HEK293 (cell line): ENCODE data around the gene SENP7.

Experiments used
- CTCF ChIA-PET: fragments of 350-600 bp; formaldehyde crosslinking; extraction: SDS; loops from one replicate; lab custom pipeline; 2021; ENCODE audit warnings: antibody characterized with exemption; lab: Yijun Ruan, JAX
- POLR2A ChIA-PET: fragments of 300-600 bp; formaldehyde crosslinking; extraction: SDS; loops from one replicate; lab custom pipeline; 2020; ENCODE audit warnings: antibody characterized with exemption, inconsistent platforms; lab: Yijun Ruan, JAX
- H3K27ac ChIP-seq: fragments of 200-500 bp; sonication (Bioruptor generic); 2 replicates; pipeline ENCODE4 v1.5.1; 2014; ENCODE audit warnings: low read depth, low read length, control low read depth, inconsistent platforms; ENCODE audit errors: extremely low read depth
- H3K36me3 ChIP-seq, 2 experiments: fragments of 200-500 bp in 1 of 2; sonication (Bioruptor generic) in 1 of 2; 1 replicate in 1 of 2; 2 replicates in 1 of 2; pipeline ENCODE4 v1.5.1; 2014 to 2017; ENCODE audit warnings: inconsistent platforms in 2 of 2, low read length in 2 of 2; ENCODE audit not compliant: control insufficient read depth in 2 of 2, insufficient read depth in 1 of 2
- H3K4me1 ChIP-seq: fragments of 200-500 bp; sonication (Bioruptor generic); 2 replicates; pipeline ENCODE4 v1.5.1; 2014; ENCODE audit warnings: mild to moderate bottlenecking, low read length, inconsistent platforms; ENCODE audit not compliant: control insufficient read depth, insufficient read depth
- H3K4me3 ChIP-seq: 2 replicates; pipeline ENCODE4 v1.5.1; 2011; ENCODE audit warnings: low read depth, mild to moderate bottlenecking, control low read depth, low read length, moderate library complexity
- H3K9me3 ChIP-seq: fragments of 200-500 bp; sonication (Bioruptor generic); 2 replicates; pipeline ENCODE4 v1.5.1; 2014; ENCODE audit warnings: low read depth, low read length, inconsistent platforms; ENCODE audit not compliant: control insufficient read depth, insufficient read depth
- REPIN1 ChIP-seq: fragments of 450-650 bp; formaldehyde crosslinking; IDR thresholded peaks from 2 replicates; pipeline ENCODE4 v1.5.1; 2017; ENCODE audit warnings: missing biosample characterization, missing genetic modification characterization, low read depth
- TCF7L2 ChIP-seq: IDR thresholded peaks from 2 replicates; pipeline ENCODE4 v1.6.1; 2011; ENCODE audit warnings: low read depth, mild to moderate bottlenecking, inconsistent platforms, low read length, moderate library complexity, borderline replicate concordance
- ZNF146 ChIP-seq: fragments of 450-650 bp; formaldehyde crosslinking; IDR thresholded peaks from 2 replicates; pipeline ENCODE4 v1.5.1; 2016; ENCODE audit warnings: missing biosample characterization, missing genetic modification characterization
- ZNF211 ChIP-seq: fragments of 450-650 bp; formaldehyde crosslinking; IDR thresholded peaks from 2 replicates; pipeline ENCODE4 v1.5.1; 2016; ENCODE audit warnings: low read depth, missing biosample characterization, missing genetic modification characterization
- ZNF221 ChIP-seq: fragments of 450-650 bp; formaldehyde crosslinking; IDR thresholded peaks from 2 replicates; pipeline ENCODE4 v1.5.1; 2017; ENCODE audit warnings: missing biosample characterization, missing genetic modification characterization, borderline replicate concordance
- ZNF239 ChIP-seq: fragments of 450-650 bp; formaldehyde crosslinking; IDR thresholded peaks from 2 replicates; pipeline ENCODE4 v1.5.1; 2016; ENCODE audit warnings: missing biosample characterization, missing genetic modification characterization
- ZNF292 ChIP-seq: fragments of 450-650 bp; formaldehyde crosslinking; IDR thresholded peaks from 2 replicates; pipeline ENCODE4 v1.5.1; 2016; ENCODE audit warnings: low read depth, missing biosample characterization, missing genetic modification characterization, borderline replicate concordance
- ZNF302 ChIP-seq: fragments of 450-650 bp; formaldehyde crosslinking; IDR thresholded peaks from 2 replicates; pipeline ENCODE4 v1.5.1; 2016; ENCODE audit warnings: missing biosample characterization, missing genetic modification characterization, low read depth
- ZNF350 ChIP-seq: fragments of 450-650 bp; formaldehyde crosslinking; IDR thresholded peaks from 2 replicates; pipeline ENCODE4 v1.5.0; 2017; ENCODE audit warnings: missing biosample characterization, mild to moderate bottlenecking, missing genetic modification characterization
- ZNF354C ChIP-seq: fragments of 450-650 bp; formaldehyde crosslinking; IDR thresholded peaks from 2 replicates; pipeline ENCODE4 v1.5.1; 2016; ENCODE audit warnings: missing biosample characterization, missing genetic modification characterization, low read depth, borderline replicate concordance
- ZNF366 ChIP-seq: fragments of 450-650 bp; formaldehyde crosslinking; conservative IDR thresholded peaks from 2 replicates; pipeline ENCODE4 v1.5.1; 2016; ENCODE audit warnings: missing biosample characterization, missing genetic modification characterization
- ZNF514 ChIP-seq: fragments of 450-650 bp; formaldehyde crosslinking; IDR thresholded peaks from 2 replicates; pipeline ENCODE4 v1.5.1; 2016; ENCODE audit warnings: missing biosample characterization, missing genetic modification characterization
- ZNF549 ChIP-seq: fragments of 450-650 bp; IDR thresholded peaks from 2 replicates; pipeline ENCODE4 v1.5.1; 2018; ENCODE audit warnings: missing biosample characterization, missing genetic modification characterization, mild to moderate bottlenecking, inconsistent platforms, moderate library complexity
- ZNF621 ChIP-seq: fragments of 450-650 bp; formaldehyde crosslinking; IDR thresholded peaks from 2 replicates; pipeline ENCODE4 v1.5.1; 2017; ENCODE audit warnings: missing biosample characterization, missing genetic modification characterization
- ZNF623 ChIP-seq: fragments of 450-650 bp; formaldehyde crosslinking; IDR thresholded peaks from 2 replicates; pipeline ENCODE4 v1.5.1; 2016; ENCODE audit warnings: missing biosample characterization, missing genetic modification characterization
- ZNF624 ChIP-seq: fragments of 450-650 bp; formaldehyde crosslinking; IDR thresholded peaks from 2 replicates; pipeline ENCODE4 v1.5.1; 2017; ENCODE audit warnings: missing biosample characterization, missing genetic modification characterization
- ZNF677 ChIP-seq: fragments of 450-650 bp; IDR thresholded peaks from 2 replicates; pipeline ENCODE4 v1.5.0; 2018; ENCODE audit warnings: missing biosample characterization, mild to moderate bottlenecking, missing genetic modification characterization, moderate library complexity
- ZNF843 ChIP-seq: fragments of 450-650 bp; formaldehyde crosslinking; IDR thresholded peaks from 2 replicates; pipeline ENCODE4 v1.5.1; 2016; ENCODE audit warnings: missing biosample characterization, missing genetic modification characterization
- TF ChIP-seq, protein P1 (sequence below): fragments of 450-650 bp; formaldehyde crosslinking; IDR thresholded peaks from 2 replicates; pipeline ENCODE4 v1.5.1; 2016; ENCODE audit warnings: missing biosample characterization, missing genetic modification characterization
- TF ChIP-seq, protein P2 (sequence below): fragments of 450-650 bp; formaldehyde crosslinking; IDR thresholded peaks from 2 replicates; pipeline ENCODE4 v1.5.1; 2016; ENCODE audit warnings: missing biosample characterization, missing genetic modification characterization
- TF ChIP-seq, protein P3 (sequence below): fragments of 450-650 bp; formaldehyde crosslinking; IDR thresholded peaks from 2 replicates; pipeline ENCODE4 v1.5.1; 2016; ENCODE audit warnings: missing biosample characterization, missing genetic modification characterization
- TF ChIP-seq, protein P4 (sequence below): fragments of 450-650 bp; formaldehyde crosslinking; conservative IDR thresholded peaks from 2 replicates; pipeline ENCODE4 v1.5.1; 2016; ENCODE audit warnings: low read depth, missing biosample characterization, missing genetic modification characterization

The SENP7 gene

DNA sequence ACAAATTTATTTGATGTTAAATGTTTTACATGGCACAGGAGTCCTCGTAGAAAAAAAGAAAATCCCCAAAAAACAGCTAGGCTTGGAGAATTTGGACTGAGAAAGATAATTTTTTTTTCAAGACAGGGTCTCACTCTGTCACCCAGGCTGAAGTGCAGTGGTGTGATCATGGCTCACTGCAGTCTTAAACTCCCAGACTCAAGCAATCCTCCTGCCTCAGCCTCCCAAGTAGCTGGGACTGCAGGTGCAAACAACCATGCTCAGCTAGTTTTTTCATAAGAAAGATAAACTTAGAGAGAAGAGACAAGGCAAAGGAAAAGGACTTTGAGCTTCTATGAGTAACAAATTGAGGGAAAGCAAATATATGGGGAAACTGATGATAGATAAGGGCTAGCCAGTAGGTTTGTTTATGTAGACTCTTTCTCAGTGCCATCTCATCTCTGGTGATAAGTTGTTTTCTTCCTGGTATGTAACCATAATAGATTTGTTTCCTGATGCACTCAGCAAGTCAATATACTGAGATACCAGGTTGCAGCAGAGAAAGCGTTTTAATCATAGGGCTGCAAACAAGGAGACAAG lies 35.6 kb upstream of the SENP7 start:
- Histone ChIP-seq H3K4me3 (no peak overlapping the region), H3K36me3 (no peaks in the 10 kb centered on the region), H3K4me1 (no peaks in the 10 kb centered on the region), H3K9me3 (no peaks in the 10 kb centered on the region), H3K27ac (no peak overlapping the region)
- no peak for TF ChIP-seq ZNF549 (tag by site-specific recombination)
- no peak for TF ChIP-seq ZNF366 (tag by site-specific recombination)
- no peak for TF ChIP-seq ZNF621 (tag by site-specific recombination)
- TF ChIP-seq ZNF221 (tag by site-specific recombination): no peak
- no peak for TF ChIP-seq ZNF350 (tag by site-specific recombination)
- TF ChIP-seq TCF7L2: no peak
- no peak for TF ChIP-seq ZNF239
- TF ChIP-seq ZNF302 (tag by site-specific recombination): no peak
- TF ChIP-seq ZNF292: no peak
- no peak for TF ChIP-seq ZNF514
- CTCF ChIA-PET: interaction anchor here (1.1 kb wide), 1 partner anchor 89 kb away, joined by 4 read pairs; no protein-coding TSS in a partner anchor
- POLR2A ChIA-PET: no interaction called here

DNA sequence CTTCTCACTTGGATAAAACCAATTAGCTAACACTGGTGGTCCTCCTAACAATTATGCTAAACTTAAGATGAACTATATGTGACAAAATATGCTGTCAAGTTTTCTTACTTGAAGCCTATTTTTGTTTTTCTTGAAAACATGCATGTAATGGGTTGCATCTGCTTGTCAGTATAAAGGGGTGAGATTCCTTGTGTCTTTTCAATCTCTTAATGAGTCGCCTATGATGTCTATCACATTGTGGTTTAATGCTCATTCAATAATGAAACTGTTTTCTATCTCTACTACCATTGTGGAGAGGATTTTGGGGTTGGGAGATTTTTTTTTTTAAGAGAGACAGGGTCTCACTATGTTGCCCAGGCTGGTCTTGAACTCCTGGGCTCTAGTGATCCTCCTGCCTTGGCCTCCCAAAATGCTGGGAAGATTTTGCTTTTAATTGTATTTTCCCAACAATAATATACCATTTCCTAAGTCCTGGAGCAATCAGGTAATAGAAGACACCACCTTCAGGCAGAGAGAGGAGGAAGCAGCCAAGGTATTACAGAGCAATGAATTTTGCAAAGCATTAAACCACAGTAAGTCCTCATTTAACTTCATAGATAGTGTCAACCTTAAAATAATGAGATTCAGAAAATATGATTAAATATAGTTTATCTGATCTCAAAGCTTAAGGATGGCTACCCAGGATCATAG lies 31.3 kb upstream of the SENP7 start:
- H3K9me3 ChIP-seq: no peaks in the 10 kb centered on the region
- ChIA-PET POLR2A (no interaction called here), CTCF (no interaction called here)
- H3K4me1 ChIP-seq: no peaks in the 10 kb centered on the region
- no peak overlapping the region for H3K4me3 ChIP-seq
- no peaks in the 10 kb centered on the region for H3K36me3 ChIP-seq
- TF ChIP-seq, protein P1, sequence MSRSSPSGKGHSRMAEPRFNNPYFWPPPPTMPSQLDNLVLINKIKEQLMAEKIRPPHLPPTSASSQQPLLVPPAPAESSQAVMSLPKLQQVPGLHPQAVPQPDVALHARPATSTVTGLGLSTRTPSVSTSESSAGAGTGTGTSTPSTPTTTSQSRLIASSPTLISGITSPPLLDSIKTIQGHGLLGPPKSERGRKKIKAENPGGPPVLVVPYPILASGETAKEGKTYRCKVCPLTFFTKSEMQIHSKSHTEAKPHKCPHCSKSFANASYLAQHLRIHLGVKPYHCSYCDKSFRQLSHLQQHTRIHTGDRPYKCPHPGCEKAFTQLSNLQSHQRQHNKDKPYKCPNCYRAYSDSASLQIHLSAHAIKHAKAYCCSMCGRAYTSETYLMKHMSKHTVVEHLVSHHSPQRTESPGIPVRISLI: no peak
- TF ChIP-seq, protein P2, sequence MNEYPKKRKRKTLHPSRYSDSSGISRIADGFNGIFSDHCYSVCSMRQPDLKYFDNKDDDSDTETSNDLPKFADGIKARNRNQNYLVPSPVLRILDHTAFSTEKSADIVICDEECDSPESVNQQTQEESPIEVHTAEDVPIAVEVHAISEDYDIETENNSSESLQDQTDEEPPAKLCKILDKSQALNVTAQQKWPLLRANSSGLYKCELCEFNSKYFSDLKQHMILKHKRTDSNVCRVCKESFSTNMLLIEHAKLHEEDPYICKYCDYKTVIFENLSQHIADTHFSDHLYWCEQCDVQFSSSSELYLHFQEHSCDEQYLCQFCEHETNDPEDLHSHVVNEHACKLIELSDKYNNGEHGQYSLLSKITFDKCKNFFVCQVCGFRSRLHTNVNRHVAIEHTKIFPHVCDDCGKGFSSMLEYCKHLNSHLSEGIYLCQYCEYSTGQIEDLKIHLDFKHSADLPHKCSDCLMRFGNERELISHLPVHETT (tag by site-specific recombination): no peak
- TF ChIP-seq ZNF624 (tag by site-specific recombination): no peak
- H3K27ac ChIP-seq: no peak overlapping the region

DNA sequence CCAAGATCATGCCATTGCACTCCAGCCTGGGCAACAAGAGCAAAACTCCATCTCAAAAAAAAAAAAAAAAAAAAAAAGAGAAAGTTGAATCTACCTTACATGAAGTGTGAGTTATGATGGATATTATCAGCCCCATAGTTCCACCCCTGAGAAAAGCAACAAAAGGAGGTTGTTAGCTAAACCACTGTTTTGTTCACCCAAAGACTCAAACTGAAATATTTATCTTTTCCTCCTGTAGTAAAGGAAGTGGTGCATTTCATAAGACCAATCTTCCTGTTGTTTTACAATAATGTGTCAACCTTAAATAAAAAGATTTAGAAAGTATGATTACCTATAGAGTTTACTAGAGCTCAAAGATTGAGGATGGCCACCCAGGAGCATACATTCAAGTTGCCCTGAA lies 29.9 kb upstream of the SENP7 start:
- CTCF ChIA-PET: no interaction called here
- TF ChIP-seq, protein P3, sequence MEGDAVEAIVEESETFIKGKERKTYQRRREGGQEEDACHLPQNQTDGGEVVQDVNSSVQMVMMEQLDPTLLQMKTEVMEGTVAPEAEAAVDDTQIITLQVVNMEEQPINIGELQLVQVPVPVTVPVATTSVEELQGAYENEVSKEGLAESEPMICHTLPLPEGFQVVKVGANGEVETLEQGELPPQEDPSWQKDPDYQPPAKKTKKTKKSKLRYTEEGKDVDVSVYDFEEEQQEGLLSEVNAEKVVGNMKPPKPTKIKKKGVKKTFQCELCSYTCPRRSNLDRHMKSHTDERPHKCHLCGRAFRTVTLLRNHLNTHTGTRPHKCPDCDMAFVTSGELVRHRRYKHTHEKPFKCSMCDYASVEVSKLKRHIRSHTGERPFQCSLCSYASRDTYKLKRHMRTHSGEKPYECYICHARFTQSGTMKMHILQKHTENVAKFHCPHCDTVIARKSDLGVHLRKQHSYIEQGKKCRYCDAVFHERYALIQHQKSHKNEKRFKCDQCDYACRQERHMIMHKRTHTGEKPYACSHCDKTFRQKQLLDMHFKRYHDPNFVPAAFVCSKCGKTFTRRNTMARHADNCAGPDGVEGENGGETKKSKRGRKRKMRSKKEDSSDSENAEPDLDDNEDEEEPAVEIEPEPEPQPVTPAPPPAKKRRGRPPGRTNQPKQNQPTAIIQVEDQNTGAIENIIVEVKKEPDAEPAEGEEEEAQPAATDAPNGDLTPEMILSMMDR (tag by site-specific recombination): no peak
- TF ChIP-seq, protein P4, sequence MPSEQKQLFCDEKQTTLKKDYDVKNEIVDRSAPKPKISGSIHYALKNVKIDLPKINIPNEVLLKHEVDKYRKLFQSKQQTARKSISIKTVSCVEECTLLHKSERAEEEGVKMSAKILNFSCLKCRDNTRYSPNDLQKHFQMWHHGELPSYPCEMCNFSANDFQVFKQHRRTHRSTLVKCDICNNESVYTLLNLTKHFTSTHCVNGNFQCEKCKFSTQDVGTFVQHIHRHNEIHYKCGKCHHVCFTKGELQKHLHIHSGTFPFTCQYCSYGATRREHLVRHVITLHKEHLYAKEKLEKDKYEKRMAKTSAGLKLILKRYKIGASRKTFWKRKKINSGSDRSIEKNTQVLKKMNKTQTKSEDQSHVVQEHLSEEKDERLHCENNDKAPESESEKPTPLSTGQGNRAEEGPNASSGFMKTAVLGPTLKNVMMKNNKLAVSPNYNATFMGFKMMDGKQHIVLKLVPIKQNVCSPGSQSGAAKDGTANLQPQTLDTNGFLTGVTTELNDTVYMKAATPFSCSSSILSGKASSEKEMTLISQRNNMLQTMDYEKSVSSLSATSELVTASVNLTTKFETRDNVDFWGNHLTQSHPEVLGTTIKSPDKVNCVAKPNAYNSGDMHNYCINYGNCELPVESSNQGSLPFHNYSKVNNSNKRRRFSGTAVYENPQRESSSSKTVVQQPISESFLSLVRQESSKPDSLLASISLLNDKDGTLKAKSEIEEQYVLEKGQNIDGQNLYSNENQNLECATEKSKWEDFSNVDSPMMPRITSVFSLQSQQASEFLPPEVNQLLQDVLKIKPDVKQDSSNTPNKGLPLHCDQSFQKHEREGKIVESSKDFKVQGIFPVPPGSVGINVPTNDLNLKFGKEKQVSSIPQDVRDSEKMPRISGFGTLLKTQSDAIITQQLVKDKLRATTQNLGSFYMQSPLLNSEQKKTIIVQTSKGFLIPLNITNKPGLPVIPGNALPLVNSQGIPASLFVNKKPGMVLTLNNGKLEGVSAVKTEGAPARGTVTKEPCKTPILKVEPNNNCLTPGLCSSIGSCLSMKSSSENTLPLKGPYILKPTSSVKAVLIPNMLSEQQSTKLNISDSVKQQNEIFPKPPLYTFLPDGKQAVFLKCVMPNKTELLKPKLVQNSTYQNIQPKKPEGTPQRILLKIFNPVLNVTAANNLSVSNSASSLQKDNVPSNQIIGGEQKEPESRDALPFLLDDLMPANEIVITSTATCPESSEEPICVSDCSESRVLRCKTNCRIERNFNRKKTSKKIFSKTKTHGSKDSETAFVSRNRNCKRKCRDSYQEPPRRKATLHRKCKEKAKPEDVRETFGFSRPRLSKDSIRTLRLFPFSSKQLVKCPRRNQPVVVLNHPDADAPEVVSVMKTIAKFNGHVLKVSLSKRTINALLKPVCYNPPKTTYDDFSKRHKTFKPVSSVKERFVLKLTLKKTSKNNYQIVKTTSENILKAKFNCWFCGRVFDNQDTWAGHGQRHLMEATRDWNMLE (tag by site-specific recombination): no peak
- TF ChIP-seq ZNF623 (tag by site-specific recombination) (no peak), ZNF211 (tag by site-specific recombination) (no peak), REPIN1 (no peak), ZNF146 (tag by site-specific recombination) (no peak), ZNF677 (tag by site-specific recombination) (no peak), ZNF354C (tag by site-specific recombination) (no peak), ZNF843 (tag by site-specific recombination) (no peak), ZNF350 (tag by site-specific recombination) (no peak)

More for the DNA sequence above, 29.9 kb upstream of the SENP7 start:
- H3K36me3 ChIP-seq: no peaks in the 10 kb centered on the region
- POLR2A ChIA-PET: no interaction called here
- no peaks in the 10 kb centered on the region for H3K9me3 ChIP-seq
- no peaks in the 10 kb centered on the region for H3K4me1 ChIP-seq
- H3K4me3 ChIP-seq: no peak overlapping the region
- H3K27ac ChIP-seq: no peak overlapping the region
